B cell (primary cell): Measurements from ENCODE around the gene PEDS1. TPM values are rescaled to one million over a fixed set of nuclear protein-coding genes. Genes with fewer than 3 reads are reported as not detected.

ENCODE experiments used
- ATAC-seq: fragments of 200-7000 bp; cut with Tn5 transposase; one replicate; pipeline ENCODE4 v1.10.0; 2021; ENCODE audit warnings: low read depth, mild to moderate bottlenecking, moderate number of reproducible peaks, moderate library complexity
- CTCF ChIA-PET: fragments of 350-600 bp; sonication (Branson Sonifier 250); formaldehyde crosslinking; loops from one replicate; lab custom pipeline; 2021; ENCODE audit warnings: antibody characterized with exemption, inconsistent platforms; lab: Charles Lee
- POLR2A ChIA-PET: fragments of 350-600 bp; sonication (Branson Sonifier 250); formaldehyde crosslinking; loops from one replicate; lab custom pipeline; 2021; ENCODE audit warnings: antibody characterized with exemption; lab: Charles Lee
- DNase-seq: peaks from one replicate; pipeline ENCODE4 v3.0.0; 2013
- H2AFZ ChIP-seq: 2 replicates; pipeline ENCODE4 v1.6.1; 2012; ENCODE audit warnings: mild to moderate bottlenecking, low read depth, low read length; ENCODE audit not compliant: insufficient read depth, poor library complexity, severe bottlenecking
- H3K27ac ChIP-seq, 2 donors: 1 replicate in 1 of 2; 2 replicates in 1 of 2; pipeline ENCODE4 v1.5.1; 2012 to 2013; ENCODE audit warnings: low read length in 2 of 2, mild to moderate bottlenecking in 2 of 2, moderate library complexity in 1 of 2
- H3K27me3 ChIP-seq, 4 experiments: fragments of 200-600 bp in 1 of 4; sonication (generic) in 1 of 4; replicated peaks in 1 of 4; 1 replicate in 2 of 4; 2 replicates in 2 of 4; pipeline versions ENCODE4 v1.6.1 to v1.7.0; 2013 to 2016; ENCODE audit warnings: low read length in 3 of 4, mild to moderate bottlenecking in 2 of 4, mixed read lengths in 1 of 4, moderate library complexity in 1 of 4; ENCODE audit not compliant: insufficient read depth in 4 of 4, control insufficient read depth in 3 of 4; ENCODE audit errors: control extremely low read depth in 1 of 4
- H3K36me3 ChIP-seq, 2 experiments: replicated peaks in 1 of 2; 1 replicate in 1 of 2; 2 replicates in 1 of 2; pipeline versions ENCODE4 v1.6.1 to v1.7.1; 2013; ENCODE audit warnings: low read length in 1 of 2; ENCODE audit not compliant: insufficient read depth in 2 of 2, control insufficient read depth in 1 of 2; ENCODE audit errors: control extremely low read depth in 1 of 2, extremely low read depth in 1 of 2
- H3K4me1 ChIP-seq, 2 donors: fragments of 200-600 bp in 1 of 2; sonication (generic) in 1 of 2; 1 replicate in 1 of 2; 2 replicates in 1 of 2; pipeline versions ENCODE4 v1.5.1 to v1.6.1; 2013 to 2017; ENCODE audit warnings: low read length in 2 of 2; ENCODE audit not compliant: control insufficient read depth in 2 of 2, insufficient read depth in 2 of 2
- H3K4me2 ChIP-seq: replicated peaks from 2 replicates; pipeline ENCODE3; 2012; ENCODE audit warnings: mild to moderate bottlenecking, low read depth, low read length; ENCODE audit not compliant: poor library complexity, severe bottlenecking
- H3K4me3 ChIP-seq, 5 experiments: fragments of 200-600 bp in 1 of 5; sonication (generic) in 1 of 5; 1 replicate in 3 of 5; 2 replicates in 2 of 5; pipeline versions ENCODE4 v1.5.1 to v1.7.0; 2011 to 2016; ENCODE audit warnings: low read length in 4 of 5, mild to moderate bottlenecking in 4 of 5, low read depth in 2 of 5, control low read depth in 1 of 5, moderate library complexity in 1 of 5; ENCODE audit not compliant: insufficient read depth in 1 of 5; ENCODE audit errors: control extremely low read depth in 1 of 5, extremely low read depth in 1 of 5
- H3K79me2 ChIP-seq: fragments of 200-600 bp; sonication (generic); one replicate; pipeline ENCODE4 v1.6.0; 2016; ENCODE audit warnings: low read length; ENCODE audit not compliant: control insufficient read depth, insufficient read depth
- H3K9ac ChIP-seq: fragments of 200-600 bp; sonication (generic); 2 replicates; pipeline ENCODE4 v1.6.1; 2017; ENCODE audit warnings: mild to moderate bottlenecking, low read length, moderate library complexity
- H3K9me3 ChIP-seq, 3 donors: one replicate each; pipeline versions ENCODE4 v1.6.1 to v1.7.1; 2013; ENCODE audit warnings: low read length in 2 of 3; ENCODE audit not compliant: control insufficient read depth in 2 of 3, insufficient read depth in 1 of 3; ENCODE audit errors: control extremely low read depth in 1 of 3
- H4K20me1 ChIP-seq: 2 replicates; pipeline ENCODE4 v1.6.0; 2012; ENCODE audit warnings: mild to moderate bottlenecking, low read length; ENCODE audit not compliant: insufficient read depth, control insufficient read depth, poor library complexity, severe bottlenecking
- H3K27ac Mint-ChIP-seq: one replicate; pipeline ENCODE4 v1.8.0; 2021; ENCODE audit warnings: mixed read lengths
- H3K27me3 Mint-ChIP-seq: one replicate; pipeline ENCODE4 v1.8.0; 2021; ENCODE audit warnings: mixed read lengths
- H3K4me1 Mint-ChIP-seq: one replicate; pipeline ENCODE4 v1.8.0; 2021; ENCODE audit warnings: mixed read lengths
- H3K4me3 Mint-ChIP-seq: one replicate; pipeline ENCODE4 v1.8.0; 2021; ENCODE audit warnings: mixed read lengths
- H3K9me3 Mint-ChIP-seq: one replicate; pipeline ENCODE4 v1.8.0; 2022; ENCODE audit warnings: mixed read lengths; ENCODE audit not compliant: insufficient read depth
- CTCF ChIP-seq: fragments of 200-600 bp; IDR thresholded peaks from one replicate; pipeline ENCODE4 v1.8.0; 2022; ENCODE audit warnings: antibody characterized with exemption, mild to moderate bottlenecking
- EZH2 ChIP-seq: IDR thresholded peaks from 2 replicates; pipeline ENCODE4 v1.6.1; 2012; ENCODE audit warnings: borderline replicate concordance, low read depth, mild to moderate bottlenecking, moderate library complexity, low read length; ENCODE audit not compliant: insufficient read depth, poor library complexity, severe bottlenecking
- WGBS: methylation state at CpG from one replicate; pipeline ENCODE4 v1.1.5; 2013; ENCODE audit warnings: missing lambda C conversion rate; ENCODE audit not compliant: insufficient coverage; 5-methylcytosine and 5-hydroxymethylcytosine counted together
- intact Hi-C: fragments of 100-400 bp; cut with micrococcal nuclease; formaldehyde crosslinking; loops from one replicate; pipeline ENCODE4 v1.10.0; 2022
- polyA plus RNA-seq: library from polyadenylated mRNA; depleted of rRNA; stranded (reverse); fragments of >200 nt; gene quantifications from 2 replicates; pipeline ENCODE4 v1.2.3, GENCODE V29; 2012
- total RNA-seq, 2 donors: library from RNA; stranded (reverse); fragments of 120-200 nt in 1 of 2; gene quantifications; 1 replicate in 1 of 2; 2 replicates in 1 of 2; pipeline versions ENCODE4 v1.2.3 to v1.2.4, GENCODE V29; 2013 to 2022

PEDS1 gene
- total and polyA plus RNA-seq, 2 donors (not counting 1 experiment from before 2014, with no cell fraction given), result 11.2 to 38.7 TPM

GRCh38 chr20:50195524-50196120 is 42.1 kb upstream of the PEDS1 start:
- 96% methylated on average over 11 of the region's 13 CpGs for WGBS
- Histone ChIP-seq H3K4me2 (no peak overlapping the region), H3K79me2 (peaks cover 29% of the 10 kb centered on the region), H3K36me3 (peaks cover 4 to 5% of the 10 kb centered on the region in 2 experiments), H4K20me1 (peaks cover 34% of the 10 kb centered on the region), H3K27me3 (no peaks in the 10 kb centered on the region), H3K9me3 (peaks cover 0 to 7% (median 0%) of the 10 kb centered on the region in 3 donors), H3K4me3 (no peak overlapping the region), H2AFZ (no peak overlapping the region), H3K9ac (no peak overlapping the region), H3K4me1 (peaks cover 16 to 19% of the 10 kb centered on the region in 2 donors), H3K27ac (no peak overlapping the region)
- ATAC-seq (no peak), DNase-seq (no peak)
- ChIA-PET CTCF (interaction anchor here (0.7 kb wide), 1 partner anchor 151 kb away, joined by 3 read pairs; no protein-coding TSS in a partner anchor), POLR2A (no interaction called here)
- peaks cover 15% of the 10 kb centered on the region for H3K4me1 Mint-ChIP-seq
- no peak overlapping the region for H3K27ac Mint-ChIP-seq
- H3K4me3 Mint-ChIP-seq, result no peak overlapping the region
- intact Hi-C loops, result no loop called here
- no peaks in the 10 kb centered on the region for H3K27me3 Mint-ChIP-seq
- H3K9me3 Mint-ChIP-seq, result peaks cover 2% of the 10 kb centered on the region
- TF ChIP-seq EZH2 (no peak), CTCF (no peak)

- peaks cover 15% of the 10 kb centered on the region for H3K4me1 Mint-ChIP-seq
- H3K4me3 Mint-ChIP-seq, result no peak overlapping the region
- no peaks in the 10 kb centered on the region for H3K27me3 Mint-ChIP-seq
- WGBS, result 89% methylated on average over 4 of the region's 8 CpGs
- POLR2A ChIA-PET, result no interaction called here
- intact Hi-C loops, result no loop called here
- Histone ChIP-seq H3K4me1 (peaks cover 16 to 22% of the 10 kb centered on the region in 2 donors), H2AFZ (no peak overlapping the region), H3K4me3 (no peak overlapping the region), H3K36me3 (peaks cover 4 to 5% of the 10 kb centered on the region in 2 experiments), H3K9ac (no peak overlapping the region), H3K27ac (no peak overlapping the region), H3K79me2 (peaks cover 29% of the 10 kb centered on the region), H4K20me1 (peaks cover 34% of the 10 kb centered on the region), H3K27me3 (no peaks in the 10 kb centered on the region), H3K9me3 (peaks cover 0 to 7% (median 0%) of the 10 kb centered on the region in 3 donors), H3K4me2 (no peak overlapping the region)
- TF ChIP-seq EZH2, result no peak
- no peak for TF ChIP-seq CTCF
- H3K27ac Mint-ChIP-seq, result no peak overlapping the region
- CTCF ChIA-PET, result interaction anchor here (0.7 kb wide), 1 partner anchor 152 kb away, joined by 3 read pairs; no protein-coding TSS in a partner anchor
- peaks cover 2% of the 10 kb centered on the region for H3K9me3 Mint-ChIP-seq
- DNase-seq (no peak), ATAC-seq (no peak)
Observed at GRCh38 chr20:50194831-50195523, 41.5 kb upstream of the PEDS1 start.
